Upper lobe of left lung (tissue), 6 donors: ENCODE results near the gene SYT5. TPM values are rescaled to one million over a fixed set of nuclear protein-coding genes. Genes with fewer than 3 reads are reported as not detected.

ENCODE experiments used
- ATAC-seq, 2 donors: fragments of 200-7000 bp; cut with Tn5 transposase; one replicate each; pipeline ENCODE4 v1.9.1; 2022; ENCODE audit warnings: mild to moderate bottlenecking in 2 of 2, moderate library complexity in 2 of 2; ENCODE audit not compliant: low FRiP score in 2 of 2
- DNase-seq, 2 donors: peaks; one replicate each; pipeline ENCODE4 v3.0.0-alpha.2; 2019 to 2020
- H3K27ac ChIP-seq, 4 donors: fragments of 200-600 bp; sonication (generic); one replicate each; pipeline ENCODE4 v1.5.1; 2016 to 2019
- H3K27me3 ChIP-seq, 4 donors: fragments of 200-600 bp; sonication (generic); one replicate each; pipeline ENCODE4 v1.5.1; 2017 to 2019
- H3K36me3 ChIP-seq, 4 donors: fragments of 200-600 bp; sonication (generic); one replicate each; pipeline ENCODE4 v1.5.1; 2016 to 2019
- H3K4me1 ChIP-seq, 4 donors: fragments of 200-600 bp; sonication (generic); one replicate each; pipeline ENCODE4 v1.5.1; 2018 to 2019
- H3K4me3 ChIP-seq, 4 donors: fragments of 200-600 bp; sonication (generic); one replicate each; pipeline ENCODE4 v1.5.1; 2017 to 2019; ENCODE audit warnings: mild to moderate bottlenecking in 2 of 4, moderate library complexity in 1 of 4
- H3K9me3 ChIP-seq, 4 donors: fragments of 200-600 bp; sonication (generic); one replicate each; pipeline ENCODE4 v1.5.1; 2018 to 2019
- CTCF ChIP-seq, 6 experiments: fragments of 450-650 bp in 4 of 6; fragments of 200-600 bp in 2 of 6; sonication (generic) in 2 of 6; IDR thresholded peaks; one replicate each; pipeline ENCODE4 v1.5.1; 2016 to 2019; ENCODE audit warnings: antibody characterized with exemption in 6 of 6
- EP300 ChIP-seq, 4 donors: sonication (generic); formaldehyde crosslinking; IDR thresholded peaks; one replicate each; pipeline ENCODE4 v1.5.1; 2017; ENCODE audit warnings: antibody characterized with exemption in 4 of 4, control low read depth in 2 of 4
- POLR2A ChIP-seq, 4 donors: fragments of 450-650 bp; IDR thresholded peaks; one replicate each; pipeline ENCODE4 v1.5.1; 2016 to 2017; ENCODE audit warnings: antibody characterized with exemption in 4 of 4, mild to moderate bottlenecking in 2 of 4
- POLR2AphosphoS5 ChIP-seq, 2 donors: sonication (generic); formaldehyde crosslinking; IDR thresholded peaks; one replicate each; pipeline ENCODE4 v1.5.1; 2017; ENCODE audit warnings: antibody characterized with exemption in 2 of 2
- WGBS, 2 donors: methylation state at CpG; one replicate each; pipeline ENCODE4 v1.1.5; 2017 to 2018; 5-methylcytosine and 5-hydroxymethylcytosine counted together
- total RNA-seq, 6 donors: library from RNA; depleted of rRNA in 4 of 6; stranded (reverse); fragments of >200 nt in 4 of 6; gene quantifications; one replicate each; pipeline versions ENCODE4 v1.1.0 to v1.2.1, GENCODE V29; 2016 to 2021
- donor health status: DM: no; HTN: no; CAD: no; lungs with moderate emphysema.
- donor health status: DM: no; HTN: yes; CAD: no; lungs with severe emphysema.

The SYT5 gene
- total RNA-seq, 6 donors from 2014 or later: 0.11 to 0.91 TPM; not detected in 4

DNA sequence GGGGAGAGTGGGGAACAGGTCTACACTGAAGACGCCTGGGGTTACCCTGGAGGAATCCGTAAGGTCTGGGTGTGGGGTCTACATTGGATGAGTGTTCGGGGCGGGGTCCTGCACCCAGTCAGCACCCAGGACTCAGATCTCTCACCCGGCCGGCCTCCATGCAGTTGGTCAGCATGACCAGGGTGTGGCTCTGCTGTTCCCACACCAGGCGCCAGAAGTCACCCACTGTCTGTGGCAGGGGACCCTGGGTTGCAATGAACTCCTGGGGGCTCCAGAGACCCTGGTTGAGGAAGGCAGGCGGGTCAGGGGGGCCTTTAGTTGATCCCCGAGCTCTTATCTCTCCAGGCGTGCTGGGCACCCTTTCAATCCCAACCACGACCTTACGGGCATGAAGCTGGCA is 6.0 kb upstream of the SYT5 start:
- H3K36me3 ChIP-seq: no peaks in the 10 kb centered on the region
- WGBS, 2 donors: 75 to 78% methylated on average over 7 to 12 of the region's 12 CpGs
- ATAC-seq (peak in 1 of 2 donors; percentile 36), DNase-seq (no peak)
- H3K27ac ChIP-seq: no peak overlapping the region
- TF ChIP-seq CTCF (IDR thresholded peaks at IDR 0.05): no peak
- TF ChIP-seq POLR2A (IDR thresholded peaks at IDR 0.05): no peak
- TF ChIP-seq POLR2AphosphoS5 (IDR thresholded peaks at IDR 0.05): no peak
- no peak for TF ChIP-seq EP300 (IDR thresholded peaks at IDR 0.05)
- H3K4me1 ChIP-seq: peaks cover 0 to 5% (median 0%) of the 10 kb centered on the region in 4 donors
- H3K9me3 ChIP-seq: no peaks in the 10 kb centered on the region
- peaks cover 0 to 11% (median 4%) of the 10 kb centered on the region in 4 donors for H3K27me3 ChIP-seq
- no peak overlapping the region for H3K4me3 ChIP-seq

GRCh38 chr19:55181740-55182139 is 1.7 kb upstream of the SYT5 start:
- H3K27me3 ChIP-seq: peaks cover 0 to 50% (median 26%) of the 10 kb centered on the region in 4 donors
- TF ChIP-seq CTCF (IDR thresholded peaks at IDR 0.05): no peak
- TF ChIP-seq POLR2A (IDR thresholded peaks at IDR 0.05): no peak
- TF ChIP-seq EP300 (IDR thresholded peaks at IDR 0.05): no peak
- TF ChIP-seq POLR2AphosphoS5 (IDR thresholded peaks at IDR 0.05): no peak
- no peak for ATAC-seq
- H3K4me3 ChIP-seq: no peak overlapping the region
- peaks cover 10 to 17% (median 14%) of the 10 kb centered on the region in 4 donors for H3K4me1 ChIP-seq
- 66 to 88% methylated on average over 4 to 19 of the region's 20 CpGs for WGBS, 2 donors
- peaks cover 0 to 3% (median 0%) of the 10 kb centered on the region in 4 donors for H3K9me3 ChIP-seq
- no peak for DNase-seq
- H3K27ac ChIP-seq: no peak overlapping the region
- no peaks in the 10 kb centered on the region for H3K36me3 ChIP-seq

GRCh38 chr19:55178781-55179599 is 1.1 kb downstream of the SYT5 start:
- H3K4me1 ChIP-seq: peaks cover 10 to 21% (median 16%) of the 10 kb centered on the region in 4 donors
- WGBS, 2 donors: 6 to 10% methylated on average over 27 to 54 of the region's 61 CpGs
- TF ChIP-seq CTCF (IDR thresholded peaks at IDR 0.05) (no peak), EP300 (IDR thresholded peaks at IDR 0.05) (no peak), POLR2A (IDR thresholded peaks at IDR 0.05) (no peak), POLR2AphosphoS5 (IDR thresholded peaks at IDR 0.05) (no peak)
- H3K27ac ChIP-seq: no peak overlapping the region
- H3K27me3 ChIP-seq: peaks cover 0 to 73% (median 45%) of the 10 kb centered on the region in 4 donors
- peak overlapping the region in 3 of 4 donors; percentile 19 to 37 (median 24) for H3K4me3 ChIP-seq
- peak; percentile 45 to 91 for DNase-seq
- peak in 1 of 2 donors; percentile 76 for ATAC-seq
- peaks cover 0 to 3% (median 0%) of the 10 kb centered on the region in 4 donors for H3K9me3 ChIP-seq
- H3K36me3 ChIP-seq: no peaks in the 10 kb centered on the region

- peaks cover 2 to 80% (median 52%) of the 10 kb centered on the region in 4 donors for H3K27me3 ChIP-seq
- WGBS, 2 donors: 0 to 27% methylated on average over 1 to 2 of the region's 2 CpGs
- no peak for ATAC-seq
These were observed 4.0 kb downstream of the SYT5 start for GRCh38 chr19:55176076-55176475.

More at GRCh38 chr19:55176076-55176475, 4.0 kb downstream of the SYT5 start:
- H3K36me3 ChIP-seq: no peaks in the 10 kb centered on the region
- H3K4me1 ChIP-seq: peaks cover 15 to 29% (median 23%) of the 10 kb centered on the region in 4 donors
- no peak for DNase-seq
- no peak overlapping the region for H3K4me3 ChIP-seq
- peaks cover 0 to 3% (median 0%) of the 10 kb centered on the region in 4 donors for H3K9me3 ChIP-seq
- no peak for TF ChIP-seq EP300 (IDR thresholded peaks at IDR 0.05)
- no peak for TF ChIP-seq POLR2A (IDR thresholded peaks at IDR 0.05)
- no peak for TF ChIP-seq POLR2AphosphoS5 (IDR thresholded peaks at IDR 0.05)
- no peak for TF ChIP-seq CTCF (IDR thresholded peaks at IDR 0.05)
- no peak overlapping the region for H3K27ac ChIP-seq
